Tibial nerve (tissue), 3 donors: ENCODE data around the gene AQP12B.

Source experiments
- POLR2A ChIP-seq, 2 donors: fragments of 450-650 bp; IDR thresholded peaks; one replicate each; pipeline ENCODE4 v1.6.1; 2017; ENCODE audit warnings: antibody characterized with exemption in 2 of 2, mild to moderate bottlenecking in 2 of 2, moderate library complexity in 2 of 2
- TF ChIP-seq, protein P1 (sequence below), 5 experiments: fragments of 200-600 bp in 3 of 5; fragments of 450-650 bp in 2 of 5; sonication (generic) in 3 of 5; IDR thresholded peaks; one replicate each; pipeline ENCODE4 v1.5.1; 2016 to 2019; ENCODE audit warnings: antibody characterized with exemption in 5 of 5, mild to moderate bottlenecking in 3 of 5, moderate library complexity in 2 of 5

DNA sequence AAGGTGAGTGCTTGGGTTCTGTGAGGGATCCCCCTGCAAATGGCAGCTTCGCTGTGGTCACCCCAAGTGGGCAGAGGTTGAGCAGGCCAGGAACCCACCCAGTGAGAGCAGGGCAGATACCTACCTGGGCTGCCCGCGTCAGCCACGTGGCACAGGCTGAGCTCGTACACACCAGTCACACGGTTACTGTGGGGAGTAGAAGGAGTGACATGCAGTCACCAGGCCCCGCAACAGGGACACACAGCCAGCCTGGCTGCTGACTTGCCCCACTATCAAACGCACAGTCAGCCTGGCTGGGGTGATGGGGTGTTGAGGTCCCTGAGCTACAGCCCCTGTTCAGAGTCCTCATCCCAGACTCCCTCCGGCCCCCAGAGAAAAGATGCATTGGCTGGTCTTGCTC lies 41.2 kb upstream of the AQP12B start:
- TF ChIP-seq POLR2A (IDR thresholded peaks at IDR 0.05), result no peak
- TF ChIP-seq, protein P1, sequence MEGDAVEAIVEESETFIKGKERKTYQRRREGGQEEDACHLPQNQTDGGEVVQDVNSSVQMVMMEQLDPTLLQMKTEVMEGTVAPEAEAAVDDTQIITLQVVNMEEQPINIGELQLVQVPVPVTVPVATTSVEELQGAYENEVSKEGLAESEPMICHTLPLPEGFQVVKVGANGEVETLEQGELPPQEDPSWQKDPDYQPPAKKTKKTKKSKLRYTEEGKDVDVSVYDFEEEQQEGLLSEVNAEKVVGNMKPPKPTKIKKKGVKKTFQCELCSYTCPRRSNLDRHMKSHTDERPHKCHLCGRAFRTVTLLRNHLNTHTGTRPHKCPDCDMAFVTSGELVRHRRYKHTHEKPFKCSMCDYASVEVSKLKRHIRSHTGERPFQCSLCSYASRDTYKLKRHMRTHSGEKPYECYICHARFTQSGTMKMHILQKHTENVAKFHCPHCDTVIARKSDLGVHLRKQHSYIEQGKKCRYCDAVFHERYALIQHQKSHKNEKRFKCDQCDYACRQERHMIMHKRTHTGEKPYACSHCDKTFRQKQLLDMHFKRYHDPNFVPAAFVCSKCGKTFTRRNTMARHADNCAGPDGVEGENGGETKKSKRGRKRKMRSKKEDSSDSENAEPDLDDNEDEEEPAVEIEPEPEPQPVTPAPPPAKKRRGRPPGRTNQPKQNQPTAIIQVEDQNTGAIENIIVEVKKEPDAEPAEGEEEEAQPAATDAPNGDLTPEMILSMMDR (IDR thresholded peaks at IDR 0.05), result no peak
